GM19328 (cell line): ENCODE results near the gene HOXA2.

Experiments
- ATAC-seq: cut with Tn5 transposase; IDR thresholded peaks from one replicate; pipeline ENCODE4 v1.9.1; 2021; ENCODE audit warnings: mild to moderate bottlenecking, moderate library complexity; ENCODE audit not compliant: unreplicated experiment

Gene HOXA2

GRCh38 chr7:27126596-27127327, 24.3 kb upstream of the HOXA2 start:
- ATAC-seq = no peak

DNA sequence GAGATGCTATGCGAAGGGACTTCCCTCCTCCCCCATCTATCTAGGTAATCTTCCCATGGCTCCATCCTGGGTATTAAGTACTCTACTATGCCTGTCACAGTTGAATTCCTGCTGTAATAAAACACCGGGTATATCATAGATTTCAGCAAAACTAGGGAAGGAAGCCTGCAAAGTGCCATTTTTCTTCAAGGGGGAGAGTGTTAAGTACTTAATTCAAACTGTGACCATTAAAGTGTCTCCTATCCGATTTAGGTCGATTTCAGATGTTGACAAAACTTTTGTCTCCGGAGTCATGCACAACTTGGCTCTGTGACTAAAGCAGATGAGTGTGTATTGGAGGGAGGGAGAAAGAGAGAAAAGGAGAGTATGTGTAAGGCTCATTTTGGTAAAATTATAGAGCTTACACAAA, 23.5 kb upstream of the HOXA2 start:
- ATAC-seq = no peak

- ATAC-seq = no peak
Measured at GRCh38 chr7:27124902-27125689, 22.6 kb upstream of the HOXA2 start.

DNA sequence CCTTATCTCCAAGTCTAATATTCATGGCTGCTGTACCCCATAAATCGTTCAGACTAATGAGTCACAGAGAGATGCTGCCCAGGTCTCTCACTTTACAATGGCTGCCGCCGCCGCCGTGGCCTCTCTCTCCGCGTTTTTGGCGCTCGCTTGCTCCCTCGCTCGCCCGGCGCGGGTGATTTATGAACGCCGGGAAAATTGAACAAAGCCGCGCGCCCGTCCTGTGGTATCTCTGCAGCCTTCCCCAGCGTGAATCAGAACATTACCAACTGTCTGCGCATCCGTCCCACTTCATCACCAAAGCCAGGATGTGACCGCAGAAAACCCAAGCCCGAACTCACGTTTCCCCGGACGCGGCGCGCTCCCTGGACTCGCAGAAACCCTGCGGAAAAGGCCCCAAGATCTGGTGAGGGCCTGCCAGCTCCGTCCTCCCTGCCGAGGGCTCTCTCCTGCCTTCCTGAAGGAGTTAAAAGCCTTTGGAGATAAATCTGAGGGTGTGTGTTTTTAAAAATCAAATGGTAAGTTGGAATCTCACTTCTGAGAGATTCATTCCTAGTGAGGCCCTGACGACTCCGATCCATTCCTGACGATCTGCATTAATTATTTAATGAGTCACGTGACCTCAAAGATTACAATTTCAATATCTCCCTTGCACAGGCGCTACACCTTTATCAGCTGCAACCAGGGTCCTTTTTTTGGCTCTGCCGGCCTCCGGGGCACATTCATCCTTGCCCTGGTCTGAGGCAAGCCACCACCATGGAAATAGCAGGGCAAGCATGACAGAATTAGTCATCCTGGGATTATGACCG, 21.8 kb upstream of the HOXA2 start:
- no peak for ATAC-seq

DNA sequence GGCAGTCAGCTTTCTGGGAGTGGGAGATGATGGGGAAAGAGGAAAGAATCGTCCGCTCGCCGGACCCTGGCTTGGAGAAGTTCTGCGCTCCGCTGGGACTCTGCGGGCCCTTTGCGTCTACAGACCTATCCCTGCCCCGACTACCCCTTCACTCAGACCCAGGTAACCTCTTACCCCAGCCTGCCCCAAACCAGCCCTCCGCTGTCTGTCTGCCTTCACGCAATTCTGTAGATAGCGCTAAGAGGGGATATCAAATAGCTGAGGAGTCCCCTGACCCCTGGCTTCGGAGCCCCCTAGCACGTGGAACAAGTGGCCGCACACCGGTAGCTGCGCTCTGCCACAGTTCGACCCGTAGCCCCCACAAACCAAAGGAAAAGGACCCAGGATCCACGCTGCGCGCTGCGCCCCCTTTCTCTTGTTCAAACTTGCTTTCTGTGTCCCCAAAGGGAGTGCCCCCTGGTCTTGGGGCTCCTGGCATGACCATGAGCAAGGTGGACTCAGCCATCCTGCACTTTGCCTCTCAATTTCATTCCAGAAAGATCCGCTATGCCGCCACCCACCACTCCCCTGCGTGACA, 21.1 kb upstream of the HOXA2 start:
- ATAC-seq = no peak

- ATAC-seq = no peak
Measured at GRCh38 chr7:27123007-27123476, 20.6 kb upstream of the HOXA2 start.

DNA sequence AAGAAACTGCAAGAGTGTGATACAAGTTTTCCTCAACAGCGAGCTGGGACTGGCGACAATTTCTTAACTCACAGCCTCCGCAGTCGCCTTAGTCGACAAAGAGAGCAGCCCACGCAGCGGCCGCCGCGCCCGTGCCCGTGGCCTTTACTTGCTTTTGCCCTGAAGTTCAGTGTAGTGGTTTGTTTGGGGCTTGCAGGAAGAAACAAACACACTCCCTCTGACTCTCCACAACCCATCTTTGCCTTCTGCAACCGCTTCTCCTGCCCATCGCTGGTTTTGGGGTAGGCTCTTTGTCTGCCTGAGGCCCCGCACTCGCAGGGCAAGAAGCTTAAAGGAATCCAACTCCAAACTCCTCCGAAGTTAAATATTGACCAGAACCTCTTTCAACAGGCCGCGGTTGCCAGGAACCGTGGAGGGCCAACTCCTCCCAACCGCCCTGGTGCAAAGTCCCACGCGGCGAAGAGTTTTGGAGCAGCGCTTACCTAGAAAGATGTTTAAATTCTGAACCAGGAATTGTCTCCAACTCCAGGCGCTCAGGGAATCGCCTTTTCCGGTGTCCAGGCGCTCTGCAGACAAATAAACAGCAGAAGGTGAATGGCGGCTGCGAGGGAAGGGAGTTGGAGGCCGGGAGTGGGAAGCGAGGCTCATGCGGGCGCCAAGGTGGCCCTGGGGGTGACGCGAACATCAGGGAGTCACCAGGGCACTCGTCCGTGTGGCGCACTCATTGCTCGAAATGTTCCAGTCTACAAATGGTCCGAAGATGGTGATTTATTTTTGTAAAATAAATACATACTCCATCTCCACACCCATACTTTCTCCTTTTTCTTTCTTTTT, 19.8 kb upstream of the HOXA2 start:
- no peak for ATAC-seq

DNA sequence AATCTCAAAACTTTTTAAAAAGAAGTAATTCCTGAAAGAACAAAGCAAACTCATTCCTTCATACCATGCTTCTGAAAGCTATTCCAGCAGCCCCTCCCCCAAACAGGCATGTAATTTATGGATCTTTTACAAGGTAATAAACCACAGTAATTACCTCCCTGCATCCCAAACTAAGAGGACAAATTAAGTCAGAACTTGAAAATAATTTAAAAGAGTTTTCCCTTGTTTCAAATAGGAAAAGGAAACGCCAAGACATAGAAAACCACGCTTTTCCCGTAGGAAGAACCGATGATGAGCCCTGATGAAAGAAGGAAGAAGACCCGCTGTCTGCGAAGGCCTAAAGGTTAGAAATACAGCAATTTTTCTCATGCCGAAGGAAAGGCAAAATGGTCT, 19.2 kb upstream of the HOXA2 start:
- no peak for ATAC-seq

DNA sequence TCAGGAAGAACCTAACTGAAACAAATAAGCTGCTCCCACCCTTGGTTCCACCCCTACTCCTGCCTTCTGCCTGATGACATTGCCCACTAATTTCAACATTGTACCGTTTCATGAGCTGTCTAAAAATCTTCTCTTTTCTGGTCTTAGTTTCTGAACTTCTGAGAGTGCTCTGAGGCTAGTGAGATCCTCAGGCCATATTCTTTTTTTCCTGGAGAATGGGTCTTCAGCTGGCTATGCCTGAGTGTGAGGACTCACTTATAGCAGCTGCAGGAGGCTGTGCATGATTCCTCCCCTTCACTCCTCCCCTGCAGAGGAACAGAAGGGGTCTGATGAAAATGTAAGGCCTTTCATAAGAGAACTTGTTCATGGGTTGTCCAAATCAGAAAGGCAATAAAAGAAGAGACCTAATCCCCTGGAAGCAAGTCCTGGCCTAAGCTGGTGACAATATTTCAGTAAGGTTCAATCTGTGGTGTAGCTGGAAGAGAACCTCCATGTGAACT, 17.0 kb upstream of the HOXA2 start:
- ATAC-seq = no peak

DNA sequence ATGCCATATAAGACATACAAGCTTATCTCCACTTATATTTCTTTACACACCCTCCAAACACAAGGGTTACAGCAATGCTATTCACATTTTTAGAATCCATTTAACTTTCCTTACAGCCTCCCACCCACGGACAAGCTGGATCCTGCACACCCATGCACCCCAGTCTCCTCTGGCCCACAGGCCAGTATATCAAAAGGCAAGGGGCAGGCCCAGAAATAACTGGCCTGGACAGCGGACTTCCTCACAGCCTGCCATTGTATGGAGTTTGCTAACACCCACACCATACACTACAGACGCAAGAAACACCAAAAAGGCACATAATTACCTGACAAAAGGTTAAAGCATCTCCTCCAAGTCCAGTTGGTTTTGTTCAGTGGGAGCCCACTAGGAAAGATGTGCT, 16.1 kb upstream of the HOXA2 start:
- no peak for ATAC-seq

DNA sequence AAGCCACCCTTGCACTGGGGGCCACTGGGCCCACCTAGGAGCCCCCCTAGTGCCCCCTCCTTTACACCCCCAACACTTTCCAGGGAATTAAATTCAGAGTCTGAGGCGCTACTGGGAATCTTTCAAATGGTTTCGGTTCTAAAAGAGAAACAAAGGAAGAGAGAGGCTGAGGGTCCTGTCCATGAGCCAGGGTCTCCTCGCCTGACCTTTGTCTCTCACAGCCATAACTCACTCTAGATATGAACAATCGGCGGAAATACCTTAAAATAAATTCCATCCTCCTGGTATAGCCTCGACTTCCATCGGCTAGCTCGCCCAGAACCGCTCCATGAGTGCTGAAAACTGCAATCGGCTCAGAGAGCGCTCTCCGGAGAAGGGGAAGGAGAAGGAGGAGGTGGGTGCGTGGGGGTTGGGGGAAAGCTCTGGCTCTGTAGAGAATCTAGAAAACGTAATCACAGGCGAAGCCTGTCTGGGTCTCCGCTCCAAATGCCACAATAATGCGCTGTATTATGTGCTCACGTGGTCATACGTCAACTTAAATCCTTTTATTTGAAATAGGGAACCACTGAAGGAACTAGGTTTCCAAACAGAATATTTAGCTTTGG, 15.5 kb upstream of the HOXA2 start:
- ATAC-seq = no peak

DNA sequence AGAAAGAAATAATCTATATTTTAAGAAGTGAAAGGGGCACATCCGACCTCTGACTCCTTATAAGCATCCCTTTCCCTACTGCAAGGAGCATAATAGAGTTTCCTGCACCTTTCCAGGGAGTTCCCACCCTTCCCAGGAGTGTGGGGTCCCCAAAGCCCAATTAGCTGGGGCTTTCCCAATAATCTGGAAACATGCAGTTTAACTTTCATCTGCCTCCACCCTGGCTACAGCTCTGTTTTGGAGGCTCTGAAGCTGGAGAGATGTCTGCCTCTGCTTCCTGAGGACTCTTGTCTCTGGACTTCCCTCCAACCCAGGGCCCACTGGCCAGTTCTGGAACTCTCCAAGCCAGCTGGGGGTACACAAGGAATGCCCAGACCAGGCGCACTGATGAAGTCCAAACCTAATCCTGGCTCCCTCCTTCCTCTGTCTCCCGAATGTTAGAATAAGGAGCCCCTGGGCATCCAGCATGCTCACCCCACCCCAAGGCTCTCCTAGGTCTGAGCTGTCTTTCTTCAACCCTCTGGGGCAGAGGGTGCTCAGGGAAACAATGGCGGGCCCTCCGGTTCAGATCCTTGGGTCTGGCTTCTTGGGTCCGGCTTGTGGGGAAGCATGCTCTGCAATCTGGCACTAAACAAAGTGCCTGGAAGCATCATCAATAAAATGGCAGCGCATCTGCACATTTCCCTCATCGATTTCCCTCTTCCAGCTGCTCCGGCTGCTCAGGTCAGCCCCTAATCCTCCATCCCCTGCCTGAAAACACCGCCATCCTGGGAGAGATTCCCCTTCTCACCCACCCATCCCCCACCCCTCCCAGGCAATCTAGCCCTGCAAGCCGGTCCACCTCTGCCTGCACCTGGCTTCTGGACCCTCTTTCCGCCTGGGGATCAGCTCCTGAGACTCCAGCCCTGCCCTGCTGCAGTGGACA, 14.7 kb upstream of the HOXA2 start:
- no peak for ATAC-seq

GRCh38 chr7:27116031-27116961, 13.8 kb upstream of the HOXA2 start:
- no peak for ATAC-seq

DNA sequence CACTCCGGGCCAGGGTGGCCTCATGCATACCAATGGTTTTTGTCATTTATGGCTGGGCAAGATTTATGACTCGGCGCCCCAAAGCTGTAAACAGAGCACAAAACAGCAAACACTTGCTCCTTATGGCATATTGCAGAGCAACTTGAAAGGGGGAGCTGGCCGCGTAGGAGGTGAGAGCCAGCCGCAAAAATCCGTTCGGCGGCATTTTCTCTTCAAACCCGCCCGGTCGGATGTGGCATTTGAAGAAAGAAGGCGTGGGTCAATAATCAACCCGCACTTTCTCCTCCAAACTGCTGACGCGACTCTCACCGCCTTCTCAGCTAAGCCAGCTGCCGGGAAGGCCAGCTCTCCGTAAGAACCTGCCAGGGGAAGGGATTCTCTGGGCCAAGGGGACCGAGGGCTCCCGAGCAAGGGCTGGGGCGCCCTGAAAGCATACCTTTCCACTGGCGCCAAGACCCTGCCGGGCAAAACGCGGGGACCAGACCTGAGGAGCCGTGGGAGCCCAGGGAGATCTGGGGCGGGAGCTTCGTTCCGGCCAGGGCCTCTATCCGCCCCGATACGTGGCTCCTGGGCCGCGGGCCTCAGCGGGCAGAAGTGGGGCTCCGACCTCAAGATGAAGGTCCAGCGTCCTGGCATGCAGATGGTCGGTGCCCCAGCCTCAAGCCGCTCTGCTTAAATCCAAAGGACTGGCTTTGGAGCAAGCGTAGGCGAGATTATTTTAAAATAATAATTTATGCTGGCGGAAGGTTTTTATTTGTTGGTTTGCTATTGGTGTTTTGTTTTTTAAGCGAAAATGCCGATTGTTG, 12.9 kb upstream of the HOXA2 start:
- ATAC-seq = no peak

DNA sequence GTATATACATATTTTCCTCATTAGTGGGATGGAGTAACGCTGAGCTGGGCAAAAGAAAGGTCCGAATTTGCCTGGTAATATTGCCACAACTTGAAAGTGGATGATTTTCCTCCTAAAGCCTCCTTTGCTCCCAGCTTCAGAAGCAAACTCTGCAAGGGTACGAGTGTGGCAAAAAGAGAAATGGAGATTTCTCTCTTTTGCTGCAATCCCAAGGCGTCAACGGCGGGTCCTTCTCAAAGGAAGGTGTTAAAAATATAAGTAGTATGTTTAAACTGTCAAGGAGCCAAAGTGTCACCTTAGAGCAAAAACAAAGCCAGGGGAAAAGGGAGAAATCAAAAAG, 12.4 kb upstream of the HOXA2 start:
- no peak for ATAC-seq

DNA sequence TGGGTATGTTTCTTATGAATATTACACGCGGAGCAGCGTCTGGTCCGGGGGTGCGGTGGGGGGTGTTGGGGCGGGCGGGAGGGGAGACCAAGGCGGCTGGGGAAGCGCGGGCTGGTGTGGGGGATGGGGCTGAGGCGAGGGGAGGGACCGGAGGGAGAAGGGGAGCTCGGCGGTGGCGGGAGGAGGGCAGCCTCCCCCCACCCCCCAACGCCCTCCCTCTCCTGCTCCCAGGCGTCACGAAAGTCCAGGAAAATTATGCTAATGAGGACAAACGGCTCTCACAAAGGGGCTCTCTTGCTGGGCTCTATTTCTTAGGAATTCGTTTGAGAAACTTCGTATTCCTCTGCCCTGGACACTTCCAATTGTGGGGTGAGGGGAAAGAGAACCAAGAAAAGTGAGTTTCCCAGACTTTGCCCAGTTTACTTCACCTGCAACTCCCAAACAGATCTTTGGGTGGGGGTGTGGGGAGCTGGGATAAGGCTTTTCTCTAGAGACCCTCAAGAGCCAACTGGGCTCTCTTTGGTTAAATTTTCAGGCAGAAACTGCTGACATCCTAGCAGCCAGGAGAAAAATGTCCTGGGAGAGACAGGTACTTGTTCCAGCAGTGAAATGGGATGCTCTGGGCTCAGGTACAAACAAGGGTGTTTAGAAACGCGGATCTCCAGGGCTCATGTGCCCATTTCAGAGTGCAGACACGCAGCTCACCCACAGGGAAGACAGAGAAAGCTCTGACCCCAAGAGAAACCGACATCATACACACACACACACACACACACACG, 11.7 kb upstream of the HOXA2 start:
- no peak for ATAC-seq
